Neural progenitor cell (in vitro differentiated cells): ENCODE data around the gene BICDL2. TPM values are rescaled to one million over a fixed set of nuclear protein-coding genes. Genes with fewer than 3 reads are reported as not detected.

Source experiments
- DNase-seq: peaks from one replicate; pipeline ENCODE4 v3.0.0-alpha.2; 2016; ENCODE audit warnings: low spot score
- H2AFZ ChIP-seq: fragments of 200-600 bp; sonication (generic); replicated peaks from 2 replicates; pipeline ENCODE4 v1.6.1; 2016; ENCODE audit warnings: antibody characterized with exemption
- H3F3A ChIP-seq: fragments of 200-600 bp; sonication (generic); 2 replicates; pipeline ENCODE4 v1.6.1; 2016; ENCODE audit warnings: antibody characterized with exemption, low read depth
- H3K27ac ChIP-seq: fragments of 200-600 bp; sonication (generic); 2 replicates; pipeline ENCODE4 v1.5.1; 2016; ENCODE audit warnings: mild to moderate bottlenecking
- H3K27me3 ChIP-seq: fragments of 200-600 bp; sonication (generic); 2 replicates; pipeline ENCODE4 v1.6.1; 2016; ENCODE audit warnings: mild to moderate bottlenecking, moderate library complexity
- H3K36me3 ChIP-seq: fragments of 200-600 bp; sonication (generic); 2 replicates; pipeline ENCODE4 v1.5.1; 2016
- H3K4me1 ChIP-seq: fragments of 200-600 bp; sonication (generic); 2 replicates; pipeline ENCODE4 v1.6.1; 2016; ENCODE audit warnings: mixed run types
- H3K4me2 ChIP-seq: fragments of 200-600 bp; sonication (generic); 2 replicates; pipeline ENCODE4 v1.6.1; 2016
- H3K4me3 ChIP-seq: fragments of 200-600 bp; sonication (generic); 2 replicates; pipeline ENCODE4 v1.5.1; 2016
- H3K79me2 ChIP-seq: fragments of 200-600 bp; sonication (generic); 2 replicates; pipeline ENCODE4 v1.6.1; 2016; ENCODE audit warnings: low read depth
- H3K9ac ChIP-seq: fragments of 200-600 bp; sonication (generic); 2 replicates; pipeline ENCODE4 v1.6.1; 2016
- H3K9me3 ChIP-seq: fragments of 200-600 bp; sonication (generic); 2 replicates; pipeline ENCODE4 v1.5.1; 2016; ENCODE audit warnings: low read depth
- H4K20me1 ChIP-seq: fragments of 200-600 bp; sonication (generic); 2 replicates; pipeline ENCODE4 v1.6.1; 2016; ENCODE audit warnings: low read depth
- H3K27ac Mint-ChIP-seq: 3 replicates; pipeline ENCODE4 v1.8.0; 2021; ENCODE audit warnings: mixed read lengths
- H3K27me3 Mint-ChIP-seq: 2 replicates; pipeline ENCODE4 v1.8.0; 2022; ENCODE audit warnings: low read depth, mild to moderate bottlenecking, inconsistent platforms, moderate library complexity, mixed read lengths; ENCODE audit not compliant: insufficient read depth
- H3K36me3 Mint-ChIP-seq: 3 replicates; pipeline ENCODE4 v1.8.0; 2021; ENCODE audit warnings: mixed read lengths
- H3K4me1 Mint-ChIP-seq: 3 replicates; pipeline ENCODE4 v1.8.0; 2021; ENCODE audit warnings: mixed read lengths
- H3K4me3 Mint-ChIP-seq: 3 replicates; pipeline ENCODE4 v1.8.0; 2021; ENCODE audit warnings: mild to moderate bottlenecking, moderate library complexity, mixed read lengths
- H3K9me3 Mint-ChIP-seq: 3 replicates; pipeline ENCODE4 v1.8.0; 2020; ENCODE audit warnings: mixed read lengths
- EZH2 ChIP-seq: fragments of 200-600 bp; sonication (generic); IDR thresholded peaks from 2 replicates; pipeline ENCODE4 v1.6.1; 2017; ENCODE audit warnings: antibody characterized with exemption, mild to moderate bottlenecking, moderate library complexity
- EZH2phosphoT487 ChIP-seq: fragments of 200-600 bp; sonication (generic); IDR thresholded peaks from 2 replicates; pipeline ENCODE4 v1.6.1; 2017; ENCODE audit warnings: antibody characterized with exemption
- total RNA-seq: library from RNA; depleted of rRNA; stranded (reverse); fragments of >200 nt; gene quantifications from 2 replicates; pipeline ENCODE4 v1.2.3, GENCODE V29; 2015; ENCODE audit warnings: low replicate concordance
- TF ChIP-seq, protein P1 (sequence below): fragments of 200-600 bp; sonication (generic); IDR thresholded peaks from 2 replicates; pipeline ENCODE4 v1.5.1; 2017; ENCODE audit warnings: antibody characterized with exemption, mild to moderate bottlenecking

BICDL2 gene
- total RNA-seq, 1 donor from 2014 or later, result not detected

DNA sequence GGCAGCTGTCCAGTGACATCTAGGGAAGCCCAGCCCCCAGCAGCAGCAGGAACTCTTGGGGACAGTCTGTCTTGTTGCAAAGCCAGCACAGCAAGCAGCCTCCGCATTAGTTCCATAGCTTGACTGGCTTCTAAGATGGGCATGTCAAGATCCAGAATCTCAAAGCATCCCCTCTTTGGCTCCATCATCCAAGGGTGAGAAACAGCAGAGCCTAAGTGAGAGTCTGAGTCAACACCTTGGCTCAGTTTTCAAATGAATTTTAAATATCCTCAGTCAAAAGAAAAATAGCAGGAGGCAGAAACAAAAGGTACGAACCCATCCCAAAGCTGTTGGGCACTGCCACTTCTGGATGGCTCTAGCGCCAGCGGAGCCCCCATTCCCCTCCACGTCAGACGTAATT is 21.8 kb downstream of the BICDL2 start:
- Mint-ChIP-seq H3K27ac (no peak overlapping the region), H3K27me3 (peaks cover 33% of the 10 kb centered on the region)

DNA sequence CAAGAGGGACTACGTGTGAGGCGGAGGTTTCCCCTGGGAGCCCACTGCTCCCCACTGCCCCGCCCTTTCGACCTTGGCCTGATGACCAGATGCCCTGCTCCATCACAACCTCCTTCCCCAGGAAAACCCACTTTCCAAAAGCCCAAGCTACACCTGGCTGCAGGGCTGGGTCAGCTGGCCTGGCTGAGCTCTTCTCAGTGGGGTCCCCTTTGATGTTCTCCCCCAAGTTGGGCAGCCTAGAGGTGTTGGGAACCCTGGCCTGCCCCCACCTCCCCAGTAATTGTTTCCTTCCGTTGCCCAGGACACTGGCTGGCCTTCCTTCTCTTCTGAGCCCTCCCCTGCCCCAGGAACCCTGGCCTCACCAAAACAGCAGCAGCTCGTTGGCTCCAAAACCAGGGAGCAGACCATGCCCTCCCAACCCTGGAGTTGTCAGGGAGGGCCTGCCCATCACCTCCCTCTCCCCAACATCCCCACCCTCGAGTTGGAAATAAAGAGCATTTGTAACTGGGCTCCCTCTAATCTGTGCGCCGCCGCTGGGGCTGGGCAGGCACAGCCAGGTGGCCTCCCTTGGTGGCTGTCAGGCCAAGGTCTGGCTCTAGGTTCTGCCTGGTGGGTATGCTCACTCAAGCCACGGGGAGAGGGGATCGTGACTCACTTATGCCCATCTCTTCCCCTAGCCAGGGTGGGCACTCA is 22.6 kb downstream of the BICDL2 start:
- Mint-ChIP-seq H3K27me3 (peaks cover 27% of the 10 kb centered on the region), H3K4me1 (peaks cover 35% of the 10 kb centered on the region), H3K4me3 (no peak overlapping the region), H3K27ac (no peak overlapping the region), H3K36me3 (peaks cover 2% of the 10 kb centered on the region), H3K9me3 (no peaks in the 10 kb centered on the region)
- Histone ChIP-seq H3K4me3 (no peak overlapping the region), H3F3A (peaks cover 44% of the 10 kb centered on the region), H3K79me2 (peaks cover 22% of the 10 kb centered on the region), H2AFZ (no peak overlapping the region), H3K36me3 (no peaks in the 10 kb centered on the region), H3K9ac (no peak overlapping the region), H3K27me3 (peaks cover 52% of the 10 kb centered on the region), H3K9me3 (no peaks in the 10 kb centered on the region), H3K4me2 (no peak overlapping the region), H3K4me1 (peaks cover 24% of the 10 kb centered on the region), H4K20me1 (peaks cover 41% of the 10 kb centered on the region), H3K27ac (no peak overlapping the region)
- DNase-seq, result no peak
- TF ChIP-seq EZH2phosphoT487 (no peak), EZH2 (no peak)
- TF ChIP-seq, protein P1, sequence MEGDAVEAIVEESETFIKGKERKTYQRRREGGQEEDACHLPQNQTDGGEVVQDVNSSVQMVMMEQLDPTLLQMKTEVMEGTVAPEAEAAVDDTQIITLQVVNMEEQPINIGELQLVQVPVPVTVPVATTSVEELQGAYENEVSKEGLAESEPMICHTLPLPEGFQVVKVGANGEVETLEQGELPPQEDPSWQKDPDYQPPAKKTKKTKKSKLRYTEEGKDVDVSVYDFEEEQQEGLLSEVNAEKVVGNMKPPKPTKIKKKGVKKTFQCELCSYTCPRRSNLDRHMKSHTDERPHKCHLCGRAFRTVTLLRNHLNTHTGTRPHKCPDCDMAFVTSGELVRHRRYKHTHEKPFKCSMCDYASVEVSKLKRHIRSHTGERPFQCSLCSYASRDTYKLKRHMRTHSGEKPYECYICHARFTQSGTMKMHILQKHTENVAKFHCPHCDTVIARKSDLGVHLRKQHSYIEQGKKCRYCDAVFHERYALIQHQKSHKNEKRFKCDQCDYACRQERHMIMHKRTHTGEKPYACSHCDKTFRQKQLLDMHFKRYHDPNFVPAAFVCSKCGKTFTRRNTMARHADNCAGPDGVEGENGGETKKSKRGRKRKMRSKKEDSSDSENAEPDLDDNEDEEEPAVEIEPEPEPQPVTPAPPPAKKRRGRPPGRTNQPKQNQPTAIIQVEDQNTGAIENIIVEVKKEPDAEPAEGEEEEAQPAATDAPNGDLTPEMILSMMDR, result no peak

More for the DNA sequence above, 21.8 kb downstream of the BICDL2 start:
- Histone ChIP-seq H3K4me2 (no peak overlapping the region), H3F3A (peaks cover 44% of the 10 kb centered on the region), H3K4me1 (peaks cover 19% of the 10 kb centered on the region), H3K36me3 (no peaks in the 10 kb centered on the region), H3K27ac (no peak overlapping the region), H2AFZ (no peak overlapping the region), H3K27me3 (peaks cover 53% of the 10 kb centered on the region), H3K4me3 (no peak overlapping the region), H4K20me1 (peaks cover 41% of the 10 kb centered on the region), H3K79me2 (peaks cover 22% of the 10 kb centered on the region), H3K9ac (no peak overlapping the region), H3K9me3 (no peaks in the 10 kb centered on the region)
- no peak overlapping the region for H3K4me3 Mint-ChIP-seq
- H3K36me3 Mint-ChIP-seq, result peaks cover 2% of the 10 kb centered on the region
- no peaks in the 10 kb centered on the region for H3K9me3 Mint-ChIP-seq
- H3K4me1 Mint-ChIP-seq, result peaks cover 38% of the 10 kb centered on the region
- DNase-seq, result no peak
- TF ChIP-seq, protein P1, result no peak
- TF ChIP-seq EZH2, result no peak
- TF ChIP-seq EZH2phosphoT487, result no peak

DNA sequence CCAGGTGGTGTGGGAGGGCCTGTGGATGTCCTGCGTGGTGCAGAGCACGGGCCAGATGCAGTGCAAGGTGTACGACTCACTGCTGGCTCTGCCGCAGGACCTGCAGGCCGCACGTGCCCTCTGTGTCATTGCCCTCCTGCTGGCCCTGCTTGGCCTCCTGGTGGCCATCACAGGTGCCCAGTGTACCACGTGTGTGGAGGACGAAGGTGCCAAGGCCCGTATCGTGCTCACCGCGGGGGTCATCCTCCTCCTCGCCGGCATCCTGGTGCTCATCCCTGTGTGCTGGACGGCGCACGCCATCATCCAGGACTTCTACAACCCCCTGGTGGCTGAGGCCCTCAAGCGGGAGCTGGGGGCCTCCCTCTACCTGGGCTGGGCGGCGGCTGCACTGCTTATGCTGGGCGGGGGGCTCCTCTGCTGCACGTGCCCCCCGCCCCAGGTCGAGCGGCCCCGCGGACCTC is 23.2 kb downstream of the BICDL2 start:
- H4K20me1 ChIP-seq, result peaks cover 41% of the 10 kb centered on the region
- Mint-ChIP-seq H3K4me1 (peaks cover 36% of the 10 kb centered on the region), H3K9me3 (no peaks in the 10 kb centered on the region), H3K27ac (no peak overlapping the region), H3K27me3 (peaks cover 23% of the 10 kb centered on the region), H3K4me3 (no peak overlapping the region), H3K36me3 (peaks cover 2% of the 10 kb centered on the region)
- H3K27me3 ChIP-seq, result peaks cover 58% of the 10 kb centered on the region
- no peak overlapping the region for H3K4me2 ChIP-seq
- no peak for DNase-seq
- no peak overlapping the region for H3K9ac ChIP-seq
- H3F3A ChIP-seq, result peaks cover 44% of the 10 kb centered on the region
- H3K9me3 ChIP-seq, result no peaks in the 10 kb centered on the region
- H2AFZ ChIP-seq, result no peak overlapping the region
- H3K27ac ChIP-seq, result no peak overlapping the region
- TF ChIP-seq EZH2 (no peak), EZH2phosphoT487 (no peak)
- TF ChIP-seq, protein P1, result no peak
- H3K4me3 ChIP-seq, result no peak overlapping the region
- H3K79me2 ChIP-seq, result peaks cover 22% of the 10 kb centered on the region
- H3K36me3 ChIP-seq, result no peaks in the 10 kb centered on the region
- peaks cover 28% of the 10 kb centered on the region for H3K4me1 ChIP-seq
